ENCODE results near the gene TSHZ2.
"Not testable (repeated sequence)": the region's sequence is repeated elsewhere in the genome, so short reads cannot be mapped to it uniquely, and the experiment has no call there.

The TSHZ2 gene

GRCh38 chr20:53342429-53342828, 370.3 kb downstream of the TSHZ2 start:
- DNase-seq (ENCODE audit: low read depth in 2 of 2) = no peak

GRCh38 chr20:53343448-53343847, 371.3 kb downstream of the TSHZ2 start:
- DNase-seq (ENCODE audit: low read depth in 2 of 2) = no peak

GRCh38 chr20:53344891-53345290, 372.7 kb downstream of the TSHZ2 start:
- no peak for DNase-seq (ENCODE audit: low read depth in 2 of 2)

GRCh38 chr20:53345536-53346334, 373.6 kb downstream of the TSHZ2 start:
- no peak for DNase-seq (ENCODE audit: low read depth in 2 of 2)

- DNase-seq (ENCODE audit: low read depth in 2 of 2) = no peak
These were observed 374.1 kb downstream of the TSHZ2 start for GRCh38 chr20:53346335-53346648.

- no peak for DNase-seq (ENCODE audit: low read depth in 2 of 2)
These were observed 377.6 kb downstream of the TSHZ2 start for GRCh38 chr20:53349730-53350129.

- no peak for DNase-seq (ENCODE audit: low read depth in 2 of 2)
These were observed 380.7 kb downstream of the TSHZ2 start for GRCh38 chr20:53352727-53353440.

GRCh38 chr20:53354314-53354713, 382.2 kb downstream of the TSHZ2 start:
- DNase-seq (ENCODE audit: low read depth in 2 of 2) = no peak

- DNase-seq (ENCODE audit: low read depth in 2 of 2) = no peak
These were observed 383.6 kb downstream of the TSHZ2 start for GRCh38 chr20:53355790-53356189.

GRCh38 chr20:53359425-53359824, 387.3 kb downstream of the TSHZ2 start:
- no peak for DNase-seq (ENCODE audit: low read depth in 2 of 2)

GRCh38 chr20:53360852-53361251, 388.7 kb downstream of the TSHZ2 start:
- DNase-seq (ENCODE audit: low read depth in 2 of 2) = no peak

- no peak for DNase-seq (ENCODE audit: low read depth in 2 of 2)
These were observed 390.6 kb downstream of the TSHZ2 start for GRCh38 chr20:53362736-53363135.

- no peak for DNase-seq (ENCODE audit: low read depth in 2 of 2)
These were observed 392.5 kb downstream of the TSHZ2 start for GRCh38 chr20:53364646-53365045.

- DNase-seq (ENCODE audit: low read depth in 2 of 2) = no peak
These were observed 392.9 kb downstream of the TSHZ2 start for GRCh38 chr20:53365076-53365475.

- no peak for DNase-seq (ENCODE audit: low read depth in 2 of 2)
These were observed 393.4 kb downstream of the TSHZ2 start for GRCh38 chr20:53365539-53366075.

GRCh38 chr20:53366928-53367327, 394.8 kb downstream of the TSHZ2 start:
- not testable (repeated sequence) for DNase-seq (ENCODE audit: low read depth in 2 of 2)

GRCh38 chr20:53369871-53370270, 397.7 kb downstream of the TSHZ2 start:
- DNase-seq (ENCODE audit: low read depth in 2 of 2) = no peak

- DNase-seq (ENCODE audit: low read depth in 2 of 2) = no peak
These were observed 398.3 kb downstream of the TSHZ2 start for GRCh38 chr20:53370345-53370961.

- DNase-seq (ENCODE audit: low read depth in 2 of 2) = no peak
These were observed 399.1 kb downstream of the TSHZ2 start for GRCh38 chr20:53371216-53371615.

- DNase-seq (ENCODE audit: low read depth in 2 of 2) = no peak
These were observed 403.9 kb downstream of the TSHZ2 start for GRCh38 chr20:53376021-53376420.

GRCh38 chr20:53379014-53379832, 407.1 kb downstream of the TSHZ2 start:
- no peak for DNase-seq (ENCODE audit: low read depth in 2 of 2)

GRCh38 chr20:53379833-53380120, 407.6 kb downstream of the TSHZ2 start:
- no peak for DNase-seq (ENCODE audit: low read depth in 2 of 2)

Data from stimulated activated CD8-positive, alpha-beta memory T cell treated with anti-CD3 and anti-CD28 coated beads, Interleukin-15, amount 100 ng/mL, for 48 hours (primary cell).